GM23338 (cell line): ENCODE data around the gene AADAC. TPM values are rescaled to one million over a fixed set of nuclear protein-coding genes. Genes with fewer than 3 reads are reported as not detected.
A peak's percentile ranks its signal among the peaks of the same experiment; 100 is the strongest.

Experiments
- ATAC-seq: fragments of 200-7000 bp; cut with Tn5 transposase; 3 replicates; pipeline ENCODE4 v1.9.1; 2020
- DNase-seq: peaks from one replicate; pipeline ENCODE4 v3.0.0-alpha.2; 2015; ENCODE audit warnings: low spot score
- H2AFZ ChIP-seq: fragments of 200-600 bp; sonication (generic); 2 replicates; pipeline ENCODE4 v1.8.0; 2016; ENCODE audit warnings: antibody characterized with exemption, mild to moderate bottlenecking, moderate library complexity
- H3F3A ChIP-seq: fragments of 200-600 bp; sonication (generic); replicated peaks from 2 replicates; pipeline ENCODE4 v1.8.0; 2017; ENCODE audit warnings: antibody characterized with exemption, mixed run types, low read depth
- H3K27ac ChIP-seq: fragments of 200-600 bp; sonication (generic); 2 replicates; pipeline ENCODE4 v1.6.1; 2016; ENCODE audit warnings: low read depth
- H3K27me3 ChIP-seq: fragments of 200-600 bp; sonication (generic); 2 replicates; pipeline ENCODE4 v1.8.0; 2016; ENCODE audit warnings: mild to moderate bottlenecking, mixed run types, moderate library complexity; ENCODE audit not compliant: insufficient read depth
- H3K36me3 ChIP-seq: fragments of 200-600 bp; sonication (generic); 2 replicates; pipeline ENCODE4 v1.8.0; 2016; ENCODE audit warnings: mild to moderate bottlenecking; ENCODE audit not compliant: insufficient read depth
- H3K4me1 ChIP-seq: fragments of 200-600 bp; sonication (generic); 2 replicates; pipeline ENCODE4 v1.8.0; 2016; ENCODE audit warnings: mild to moderate bottlenecking, moderate library complexity; ENCODE audit not compliant: insufficient read depth
- H3K4me2 ChIP-seq: fragments of 200-600 bp; sonication (generic); 2 replicates; pipeline ENCODE4 v1.7.1; 2017; ENCODE audit warnings: mixed run types
- H3K4me3 ChIP-seq: fragments of 200-600 bp; sonication (generic); 2 replicates; pipeline ENCODE4 v1.6.1; 2016; ENCODE audit warnings: mixed run types
- H3K79me2 ChIP-seq: fragments of 200-600 bp; sonication (generic); replicated peaks from 2 replicates; pipeline ENCODE4 v1.8.0; 2017; ENCODE audit warnings: mild to moderate bottlenecking; ENCODE audit not compliant: insufficient read depth
- H3K9me2 ChIP-seq: fragments of 200-600 bp; sonication (generic); 2 replicates; pipeline ENCODE4 v1.8.0; 2017; ENCODE audit not compliant: insufficient read depth
- H4K20me1 ChIP-seq: fragments of 200-600 bp; sonication (generic); replicated peaks from 2 replicates; pipeline ENCODE4 v1.8.0; 2017; ENCODE audit warnings: mild to moderate bottlenecking; ENCODE audit not compliant: insufficient read depth
- H3K27ac Mint-ChIP-seq: 2 replicates; pipeline ENCODE4 v1.8.0; 2020; ENCODE audit warnings: inconsistent platforms, mild to moderate bottlenecking, moderate library complexity, mixed read lengths
- H3K27me3 Mint-ChIP-seq: 3 replicates; pipeline ENCODE4 v1.8.0; 2022; ENCODE audit warnings: low read depth, mild to moderate bottlenecking, moderate library complexity, mixed read lengths, inconsistent platforms; ENCODE audit not compliant: insufficient read depth, poor library complexity
- H3K36me3 Mint-ChIP-seq: 3 replicates; pipeline ENCODE4 v1.8.0; 2021; ENCODE audit warnings: low read depth, mild to moderate bottlenecking, inconsistent platforms, moderate library complexity, mixed read lengths
- H3K4me1 Mint-ChIP-seq: 3 replicates; pipeline ENCODE4 v1.8.0; 2020; ENCODE audit warnings: mild to moderate bottlenecking, inconsistent platforms, mixed read lengths
- H3K4me3 Mint-ChIP-seq: 3 replicates; pipeline ENCODE4 v1.8.0; 2021; ENCODE audit warnings: moderate library complexity, mild to moderate bottlenecking, inconsistent platforms, mixed read lengths
- H3K9me3 Mint-ChIP-seq: 3 replicates; pipeline ENCODE4 v1.8.0; 2020; ENCODE audit warnings: moderate library complexity, mild to moderate bottlenecking, inconsistent platforms, mixed read lengths
- STAT1 ChIP-seq: IDR thresholded peaks from one replicate; pipeline ENCODE4 v1.6.1; 2016; ENCODE audit warnings: antibody characterized with exemption; ENCODE audit not compliant: unreplicated experiment
- polyA plus RNA-seq: library from polyadenylated mRNA; unstranded; fragments of >200 nt; fragmentation: Nextera tagmentation; extraction: Ambion mirVana; gene quantifications from 2 replicates; pipeline ENCODE4 v1.2.1, GENCODE V29; 2016
- total RNA-seq: library from RNA; depleted of rRNA; stranded (reverse); fragments of >200 nt; shearing (Covaris generic); gene quantifications from 2 replicates; pipeline ENCODE4 v1.2.3, GENCODE V29; 2014
- TF ChIP-seq, protein P1 (sequence below): fragments of 250-450 bp; sonication (Bioruptor Pico); IDR thresholded peaks from 2 replicates; pipeline ENCODE4 v1.5.0; 2020; ENCODE audit warnings: mild to moderate bottlenecking, moderate library complexity
- TF ChIP-seq, protein P2 (sequence below), 2 experiments: fragments of 200-600 bp in 1 of 2; sonication (generic) in 1 of 2; conservative IDR thresholded peaks; 2 replicates each; pipeline versions ENCODE4 v1.5.1 to v1.6.1; 2016 to 2017; ENCODE audit warnings: antibody characterized with exemption in 2 of 2, low read depth in 2 of 2, mild to moderate bottlenecking in 2 of 2, moderate library complexity in 1 of 2

Gene AADAC
- total and polyA plus RNA-seq, 2 experiments from 2014 or later = not detected

- TF ChIP-seq, protein P1, sequence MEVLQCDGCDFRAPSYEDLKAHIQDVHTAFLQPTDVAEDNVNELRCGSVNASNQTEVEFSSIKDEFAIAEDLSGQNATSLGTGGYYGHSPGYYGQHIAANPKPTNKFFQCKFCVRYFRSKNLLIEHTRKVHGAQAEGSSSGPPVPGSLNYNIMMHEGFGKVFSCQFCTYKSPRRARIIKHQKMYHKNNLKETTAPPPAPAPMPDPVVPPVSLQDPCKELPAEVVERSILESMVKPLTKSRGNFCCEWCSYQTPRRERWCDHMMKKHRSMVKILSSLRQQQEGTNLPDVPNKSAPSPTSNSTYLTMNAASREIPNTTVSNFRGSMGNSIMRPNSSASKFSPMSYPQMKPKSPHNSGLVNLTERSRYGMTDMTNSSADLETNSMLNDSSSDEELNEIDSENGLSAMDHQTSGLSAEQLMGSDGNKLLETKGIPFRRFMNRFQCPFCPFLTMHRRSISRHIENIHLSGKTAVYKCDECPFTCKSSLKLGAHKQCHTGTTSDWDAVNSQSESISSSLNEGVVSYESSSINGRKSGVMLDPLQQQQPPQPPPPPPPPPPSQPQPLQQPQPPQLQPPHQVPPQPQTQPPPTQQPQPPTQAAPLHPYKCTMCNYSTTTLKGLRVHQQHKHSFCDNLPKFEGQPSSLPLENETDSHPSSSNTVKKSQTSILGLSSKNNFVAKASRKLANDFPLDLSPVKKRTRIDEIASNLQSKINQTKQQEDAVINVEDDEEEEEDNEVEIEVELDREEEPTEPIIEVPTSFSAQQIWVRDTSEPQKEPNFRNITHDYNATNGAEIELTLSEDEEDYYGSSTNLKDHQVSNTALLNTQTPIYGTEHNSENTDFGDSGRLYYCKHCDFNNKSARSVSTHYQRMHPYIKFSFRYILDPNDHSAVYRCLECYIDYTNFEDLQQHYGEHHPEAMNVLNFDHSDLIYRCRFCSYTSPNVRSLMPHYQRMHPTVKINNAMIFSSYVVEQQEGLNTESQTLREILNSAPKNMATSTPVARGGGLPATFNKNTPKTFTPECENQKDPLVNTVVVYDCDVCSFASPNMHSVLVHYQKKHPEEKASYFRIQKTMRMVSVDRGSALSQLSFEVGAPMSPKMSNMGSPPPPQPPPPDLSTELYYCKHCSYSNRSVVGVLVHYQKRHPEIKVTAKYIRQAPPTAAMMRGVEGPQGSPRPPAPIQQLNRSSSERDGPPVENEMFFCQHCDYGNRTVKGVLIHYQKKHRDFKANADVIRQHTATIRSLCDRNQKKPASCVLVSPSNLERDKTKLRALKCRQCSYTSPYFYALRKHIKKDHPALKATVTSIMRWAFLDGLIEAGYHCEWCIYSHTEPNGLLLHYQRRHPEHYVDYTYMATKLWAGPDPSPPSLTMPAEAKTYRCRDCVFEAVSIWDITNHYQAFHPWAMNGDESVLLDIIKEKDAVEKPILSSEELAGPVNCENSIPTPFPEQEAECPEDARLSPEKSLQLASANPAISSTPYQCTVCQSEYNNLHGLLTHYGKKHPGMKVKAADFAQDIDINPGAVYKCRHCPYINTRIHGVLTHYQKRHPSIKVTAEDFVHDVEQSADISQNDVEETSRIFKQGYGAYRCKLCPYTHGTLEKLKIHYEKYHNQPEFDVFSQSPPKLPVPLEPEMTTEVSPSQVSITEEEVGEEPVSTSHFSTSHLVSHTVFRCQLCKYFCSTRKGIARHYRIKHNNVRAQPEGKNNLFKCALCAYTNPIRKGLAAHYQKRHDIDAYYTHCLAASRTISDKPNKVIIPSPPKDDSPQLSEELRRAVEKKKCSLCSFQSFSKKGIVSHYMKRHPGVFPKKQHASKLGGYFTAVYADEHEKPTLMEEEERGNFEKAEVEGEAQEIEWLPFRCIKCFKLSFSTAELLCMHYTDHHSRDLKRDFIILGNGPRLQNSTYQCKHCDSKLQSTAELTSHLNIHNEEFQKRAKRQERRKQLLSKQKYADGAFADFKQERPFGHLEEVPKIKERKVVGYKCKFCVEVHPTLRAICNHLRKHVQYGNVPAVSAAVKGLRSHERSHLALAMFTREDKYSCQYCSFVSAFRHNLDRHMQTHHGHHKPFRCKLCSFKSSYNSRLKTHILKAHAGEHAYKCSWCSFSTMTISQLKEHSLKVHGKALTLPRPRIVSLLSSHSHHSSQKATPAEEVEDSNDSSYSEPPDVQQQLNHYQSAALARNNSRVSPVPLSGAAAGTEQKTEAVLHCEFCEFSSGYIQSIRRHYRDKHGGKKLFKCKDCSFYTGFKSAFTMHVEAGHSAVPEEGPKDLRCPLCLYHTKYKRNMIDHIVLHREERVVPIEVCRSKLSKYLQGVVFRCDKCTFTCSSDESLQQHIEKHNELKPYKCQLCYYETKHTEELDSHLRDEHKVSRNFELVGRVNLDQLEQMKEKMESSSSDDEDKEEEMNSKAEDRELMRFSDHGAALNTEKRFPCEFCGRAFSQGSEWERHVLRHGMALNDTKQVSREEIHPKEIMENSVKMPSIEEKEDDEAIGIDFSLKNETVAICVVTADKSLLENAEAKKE (CRISPR knock-in tag) = peak; percentile 13; the same call in 1 of the 2 replicates
Observed at GRCh38 chr3:151837057-151837456, 23.1 kb downstream of the AADAC start (continued).

- H3K4me1 ChIP-seq = peaks cover 9% of the 10 kb centered on the region
- no peak overlapping the region for H3K27ac ChIP-seq
- no peaks in the 10 kb centered on the region for H3K27me3 ChIP-seq
- H3K9me3 Mint-ChIP-seq = no peaks in the 10 kb centered on the region
- no peaks in the 10 kb centered on the region for H4K20me1 ChIP-seq
- no peaks in the 10 kb centered on the region for H3K27me3 Mint-ChIP-seq
- H3K36me3 Mint-ChIP-seq = no peaks in the 10 kb centered on the region
- no peak overlapping the region for H3K4me3 Mint-ChIP-seq
- H3K9me2 ChIP-seq = no peaks in the 10 kb centered on the region
- DNase-seq (peak; percentile 91), ATAC-seq (peak; percentile 95)
- H3K4me3 ChIP-seq = no peak overlapping the region
- no peak overlapping the region for H3K4me2 ChIP-seq
- H3F3A ChIP-seq = no peaks in the 10 kb centered on the region
- no peaks in the 10 kb centered on the region for H3K36me3 ChIP-seq
- H2AFZ ChIP-seq = no peak overlapping the region
- TF ChIP-seq, protein P2, sequence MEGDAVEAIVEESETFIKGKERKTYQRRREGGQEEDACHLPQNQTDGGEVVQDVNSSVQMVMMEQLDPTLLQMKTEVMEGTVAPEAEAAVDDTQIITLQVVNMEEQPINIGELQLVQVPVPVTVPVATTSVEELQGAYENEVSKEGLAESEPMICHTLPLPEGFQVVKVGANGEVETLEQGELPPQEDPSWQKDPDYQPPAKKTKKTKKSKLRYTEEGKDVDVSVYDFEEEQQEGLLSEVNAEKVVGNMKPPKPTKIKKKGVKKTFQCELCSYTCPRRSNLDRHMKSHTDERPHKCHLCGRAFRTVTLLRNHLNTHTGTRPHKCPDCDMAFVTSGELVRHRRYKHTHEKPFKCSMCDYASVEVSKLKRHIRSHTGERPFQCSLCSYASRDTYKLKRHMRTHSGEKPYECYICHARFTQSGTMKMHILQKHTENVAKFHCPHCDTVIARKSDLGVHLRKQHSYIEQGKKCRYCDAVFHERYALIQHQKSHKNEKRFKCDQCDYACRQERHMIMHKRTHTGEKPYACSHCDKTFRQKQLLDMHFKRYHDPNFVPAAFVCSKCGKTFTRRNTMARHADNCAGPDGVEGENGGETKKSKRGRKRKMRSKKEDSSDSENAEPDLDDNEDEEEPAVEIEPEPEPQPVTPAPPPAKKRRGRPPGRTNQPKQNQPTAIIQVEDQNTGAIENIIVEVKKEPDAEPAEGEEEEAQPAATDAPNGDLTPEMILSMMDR (conservative IDR thresholded peaks at IDR 0.05; ENCODE audit: low read depth in 2 of 2) = peak; percentile 84 to 97
- TF ChIP-seq STAT1 = no peak
- H3K4me1 Mint-ChIP-seq = peaks cover 15% of the 10 kb centered on the region; the same call in 2 of the 3 replicates
- H3K79me2 ChIP-seq = no peaks in the 10 kb centered on the region
- no peak overlapping the region for H3K27ac Mint-ChIP-seq
Observed at GRCh38 chr3:151838574-151839312, 24.8 kb downstream of the AADAC start.
